MM.1S (cell line): Measurements from ENCODE around the gene DIPK1C.

Experiments
- DNase-seq: peaks from one replicate; pipeline ENCODE4 v3.0.0-alpha.2; 2015
- H2AFZ ChIP-seq: fragments of 300-600 bp; sonication (generic); 2 replicates; pipeline ENCODE4 v1.6.0; 2016; ENCODE audit warnings: antibody characterized with exemption, low read length
- H3F3A ChIP-seq: fragments of 300-600 bp; sonication (generic); 2 replicates; pipeline ENCODE4 v1.6.1; 2016; ENCODE audit warnings: mild to moderate bottlenecking, antibody characterized with exemption, low read length, moderate library complexity, mixed read lengths; ENCODE audit not compliant: insufficient read depth
- H3K27ac ChIP-seq: fragments of 300-600 bp; sonication (generic); 2 replicates; pipeline ENCODE4 v1.5.1; 2016; ENCODE audit warnings: mild to moderate bottlenecking, low read length
- H3K27me3 ChIP-seq: fragments of 300-600 bp; sonication (generic); replicated peaks from 2 replicates; pipeline ENCODE4 v1.6.0; 2016; ENCODE audit warnings: low read length; ENCODE audit not compliant: insufficient read depth
- H3K36me3 ChIP-seq: fragments of 300-600 bp; sonication (generic); replicated peaks from 2 replicates; pipeline ENCODE4 v1.6.1; 2016; ENCODE audit warnings: mild to moderate bottlenecking, low read length, mixed read lengths; ENCODE audit not compliant: insufficient read depth
- H3K4me1 ChIP-seq: fragments of 300-600 bp; sonication (generic); 2 replicates; pipeline ENCODE4 v1.6.1; 2016; ENCODE audit warnings: low read length, mixed read lengths
- H3K4me2 ChIP-seq: fragments of 300-600 bp; sonication (generic); 2 replicates; pipeline ENCODE4 v1.6.0; 2016; ENCODE audit warnings: low read depth, low read length
- H3K4me3 ChIP-seq: fragments of 300-600 bp; sonication (generic); 2 replicates; pipeline ENCODE4 v1.5.1; 2016; ENCODE audit warnings: low read length, mixed read lengths
- H3K79me2 ChIP-seq: fragments of 300-600 bp; sonication (generic); 2 replicates; pipeline ENCODE4 v1.6.1; 2016; ENCODE audit warnings: mixed run types, low read length, mixed read lengths
- H3K9ac ChIP-seq: fragments of 300-600 bp; sonication (generic); 2 replicates; pipeline ENCODE4 v1.6.1; 2016; ENCODE audit warnings: low read length, mixed read lengths
- H3K9me2 ChIP-seq: fragments of 300-600 bp; sonication (generic); replicated peaks from 2 replicates; pipeline ENCODE4 v1.6.1; 2016; ENCODE audit warnings: mild to moderate bottlenecking, low read length, mixed read lengths; ENCODE audit not compliant: insufficient read depth
- H3K9me3 ChIP-seq: fragments of 300-600 bp; sonication (generic); replicated peaks from 2 replicates; pipeline ENCODE4 v1.6.1; 2016; ENCODE audit warnings: mild to moderate bottlenecking, low read length, mixed read lengths; ENCODE audit not compliant: insufficient read depth
- H4K20me1 ChIP-seq: fragments of 300-600 bp; sonication (generic); 2 replicates; pipeline ENCODE4 v1.6.1; 2016; ENCODE audit warnings: mild to moderate bottlenecking, low read length, moderate library complexity, mixed read lengths; ENCODE audit not compliant: insufficient read depth
- EZH2 ChIP-seq: fragments of 300-600 bp; sonication (generic); optimal IDR thresholded peaks from 2 replicates; pipeline ENCODE3; 2017; ENCODE audit warnings: low read depth, mild to moderate bottlenecking, antibody characterized with exemption, low read length, mixed read lengths
- EZH2phosphoT487 ChIP-seq: fragments of 300-600 bp; sonication (generic); IDR thresholded peaks from 2 replicates; pipeline ENCODE4 v1.6.1; 2018; ENCODE audit warnings: antibody characterized with exemption, low read length
- TF ChIP-seq, protein P1 (sequence below): fragments of 300-600 bp; sonication (generic); IDR thresholded peaks from 2 replicates; pipeline ENCODE4 v1.5.1; 2016; ENCODE audit warnings: antibody characterized with exemption, low read length, mixed read lengths

Gene DIPK1C

DNA sequence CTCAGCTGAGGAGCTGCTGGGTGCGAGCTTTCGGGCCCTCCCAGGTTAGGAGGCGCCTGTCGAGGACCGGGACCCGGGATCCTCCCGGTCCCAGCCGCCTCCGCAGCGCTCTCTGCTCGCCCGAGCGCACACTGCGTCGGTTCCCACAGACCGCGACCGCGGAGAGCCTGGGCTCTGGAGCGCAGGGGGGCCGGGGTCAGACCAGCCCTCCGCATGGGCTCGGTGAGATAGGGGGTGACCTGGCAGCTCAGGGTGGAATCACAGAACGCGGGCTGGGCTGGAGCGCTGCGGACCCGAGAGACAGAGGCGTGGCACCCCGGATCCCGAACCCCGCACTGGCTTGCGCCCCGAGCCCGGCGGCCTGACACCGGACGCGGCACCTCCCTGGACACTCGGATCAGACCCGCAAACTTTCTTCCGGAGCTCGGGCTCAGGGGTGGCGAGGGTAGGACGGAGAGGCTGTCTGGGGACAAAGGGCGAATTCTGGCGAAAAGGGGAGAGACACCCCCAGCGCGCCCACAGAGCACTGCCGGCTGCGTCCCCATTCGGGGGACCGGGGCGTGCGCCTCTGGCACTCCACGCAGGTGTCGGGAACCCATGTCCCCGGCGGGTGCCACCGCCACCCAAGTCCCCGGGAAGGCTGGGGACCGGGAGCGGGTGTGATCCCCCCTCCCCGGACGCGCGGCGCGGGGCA is 612 bp downstream of the DIPK1C start:
- Histone ChIP-seq H3K27ac (no peak overlapping the region), H3K79me2 (no peaks in the 10 kb centered on the region), H3K4me2 (peak overlapping the region; percentile 59; the same call in 1 of the 2 replicates), H3K9me2 (no peaks in the 10 kb centered on the region), H3K36me3 (no peaks in the 10 kb centered on the region), H3K4me3 (no peak overlapping the region), H3K4me1 (no peaks in the 10 kb centered on the region), H3K9me3 (no peaks in the 10 kb centered on the region), H4K20me1 (no peaks in the 10 kb centered on the region), H2AFZ (no peak overlapping the region), H3K9ac (no peak overlapping the region), H3K27me3 (peaks cover 10% of the 10 kb centered on the region; the same call in 1 of the 2 replicates), H3F3A (no peaks in the 10 kb centered on the region)
- TF ChIP-seq, protein P1, sequence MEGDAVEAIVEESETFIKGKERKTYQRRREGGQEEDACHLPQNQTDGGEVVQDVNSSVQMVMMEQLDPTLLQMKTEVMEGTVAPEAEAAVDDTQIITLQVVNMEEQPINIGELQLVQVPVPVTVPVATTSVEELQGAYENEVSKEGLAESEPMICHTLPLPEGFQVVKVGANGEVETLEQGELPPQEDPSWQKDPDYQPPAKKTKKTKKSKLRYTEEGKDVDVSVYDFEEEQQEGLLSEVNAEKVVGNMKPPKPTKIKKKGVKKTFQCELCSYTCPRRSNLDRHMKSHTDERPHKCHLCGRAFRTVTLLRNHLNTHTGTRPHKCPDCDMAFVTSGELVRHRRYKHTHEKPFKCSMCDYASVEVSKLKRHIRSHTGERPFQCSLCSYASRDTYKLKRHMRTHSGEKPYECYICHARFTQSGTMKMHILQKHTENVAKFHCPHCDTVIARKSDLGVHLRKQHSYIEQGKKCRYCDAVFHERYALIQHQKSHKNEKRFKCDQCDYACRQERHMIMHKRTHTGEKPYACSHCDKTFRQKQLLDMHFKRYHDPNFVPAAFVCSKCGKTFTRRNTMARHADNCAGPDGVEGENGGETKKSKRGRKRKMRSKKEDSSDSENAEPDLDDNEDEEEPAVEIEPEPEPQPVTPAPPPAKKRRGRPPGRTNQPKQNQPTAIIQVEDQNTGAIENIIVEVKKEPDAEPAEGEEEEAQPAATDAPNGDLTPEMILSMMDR, result no peak
- TF ChIP-seq EZH2, result no peak
- no peak for TF ChIP-seq EZH2phosphoT487
- DNase-seq, result no peak

DNA sequence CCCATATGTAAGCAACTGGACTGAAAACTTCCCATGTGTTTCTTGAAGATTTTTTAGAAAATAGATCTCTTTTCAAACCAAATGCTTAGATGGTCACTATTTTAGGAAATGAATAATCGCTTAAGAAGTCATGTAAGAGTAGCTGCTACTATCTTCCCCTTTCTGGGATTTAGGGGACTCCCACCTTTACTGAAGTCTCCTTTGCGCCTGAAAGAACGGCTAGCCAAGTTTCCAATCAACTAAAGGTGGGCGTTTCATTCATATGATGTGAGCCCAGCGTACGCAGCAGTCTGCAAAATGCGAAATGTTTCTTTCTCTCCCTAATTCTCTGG is 1.1 kb downstream of the DIPK1C start:
- H3K4me3 ChIP-seq, result no peak overlapping the region

DNA sequence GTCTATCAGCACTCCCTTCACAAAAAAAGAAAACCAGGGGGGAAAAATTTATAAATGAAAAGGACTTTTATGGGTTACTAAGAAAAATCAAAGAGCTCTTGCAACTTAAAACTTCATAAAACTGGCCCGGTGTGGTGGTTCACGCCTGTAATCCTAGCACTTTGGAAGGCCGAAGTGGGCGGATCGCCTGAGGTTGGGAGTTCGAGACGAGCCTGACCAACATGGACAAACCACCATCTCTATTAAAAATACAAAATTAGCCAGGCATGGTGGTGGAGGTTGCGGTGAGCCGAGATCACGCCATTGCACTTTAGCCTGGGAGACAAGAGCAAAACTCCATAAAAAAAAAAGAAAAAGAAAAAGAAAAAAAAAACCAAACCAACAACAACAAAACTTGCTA is 1.7 kb downstream of the DIPK1C start:
- Histone ChIP-seq H3K4me2 (no peak overlapping the region), H3K4me3 (no peak overlapping the region), H3K4me1 (no peaks in the 10 kb centered on the region), H3K36me3 (no peaks in the 10 kb centered on the region), H3K27me3 (peaks cover 10% of the 10 kb centered on the region; the same call in 1 of the 2 replicates), H3F3A (no peaks in the 10 kb centered on the region), H3K79me2 (no peaks in the 10 kb centered on the region), H4K20me1 (no peaks in the 10 kb centered on the region), H3K9me2 (no peaks in the 10 kb centered on the region), H3K27ac (no peak overlapping the region), H2AFZ (no peak overlapping the region), H3K9me3 (no peaks in the 10 kb centered on the region), H3K9ac (no peak overlapping the region)
- TF ChIP-seq EZH2phosphoT487, result no peak
- TF ChIP-seq EZH2, result no peak
- TF ChIP-seq, protein P1, result no peak
- no peak for DNase-seq

More for the DNA sequence above, 1.1 kb downstream of the DIPK1C start:
- H3F3A ChIP-seq, result no peaks in the 10 kb centered on the region
- H2AFZ ChIP-seq, result no peak overlapping the region
- H3K4me2 ChIP-seq, result no peak overlapping the region
- H4K20me1 ChIP-seq, result no peaks in the 10 kb centered on the region
- H3K9me2 ChIP-seq, result no peaks in the 10 kb centered on the region
- no peaks in the 10 kb centered on the region for H3K36me3 ChIP-seq
- no peak overlapping the region for H3K27ac ChIP-seq
- DNase-seq, result no peak
- H3K27me3 ChIP-seq, result peaks cover 10% of the 10 kb centered on the region; the same call in 1 of the 2 replicates
- TF ChIP-seq EZH2, result no peak
- TF ChIP-seq, protein P1, result no peak
- no peak for TF ChIP-seq EZH2phosphoT487
- H3K79me2 ChIP-seq, result no peaks in the 10 kb centered on the region
- H3K4me1 ChIP-seq, result no peaks in the 10 kb centered on the region
- H3K9ac ChIP-seq, result no peak overlapping the region
- H3K9me3 ChIP-seq, result no peaks in the 10 kb centered on the region
